Endodermal cell (in vitro differentiated cells): ENCODE data around the gene ELL. TPM values are rescaled to one million over a fixed set of nuclear protein-coding genes. Genes with fewer than 3 reads are reported as not detected.

Source experiments
- DNase-seq: peaks from one replicate; pipeline ENCODE4 v3.0.0-alpha.2; 2017
- H3K27ac ChIP-seq: 2 replicates; pipeline ENCODE4 v1.5.1; 2013; ENCODE audit warnings: mild to moderate bottlenecking, low read depth, low read length, moderate library complexity
- H3K27me3 ChIP-seq: 2 replicates; pipeline ENCODE4 v1.6.1; 2013; ENCODE audit warnings: mild to moderate bottlenecking, low read length, moderate library complexity; ENCODE audit not compliant: insufficient read depth, control insufficient read depth, poor library complexity, severe bottlenecking
- H3K36me3 ChIP-seq: 2 replicates; pipeline ENCODE4 v1.7.0; 2013; ENCODE audit warnings: mild to moderate bottlenecking, low read length, moderate library complexity; ENCODE audit not compliant: control insufficient read depth, insufficient read depth
- H3K4me1 ChIP-seq: one replicate; pipeline ENCODE4 v1.7.0; 2013; ENCODE audit warnings: low read length; ENCODE audit not compliant: control insufficient read depth, insufficient read depth
- H3K4me3 ChIP-seq: 2 replicates; pipeline ENCODE4 v1.5.1; 2013; ENCODE audit warnings: mild to moderate bottlenecking, low read length, moderate library complexity
- H3K9ac ChIP-seq: 2 replicates; pipeline ENCODE4 v1.6.1; 2013; ENCODE audit warnings: mild to moderate bottlenecking, low read length, moderate library complexity; ENCODE audit not compliant: poor library complexity, severe bottlenecking; ENCODE audit errors: extremely low read depth
- H3K9me3 ChIP-seq: 2 replicates; pipeline ENCODE4 v1.6.1; 2013; ENCODE audit warnings: mild to moderate bottlenecking, low read length, moderate library complexity; ENCODE audit not compliant: control insufficient read depth
- H3K27ac Mint-ChIP-seq: 2 replicates; pipeline ENCODE4 v1.8.0; 2020; ENCODE audit warnings: mixed read lengths
- H3K27me3 Mint-ChIP-seq: 2 replicates; pipeline ENCODE4 v1.8.0; 2021; ENCODE audit warnings: mild to moderate bottlenecking, mixed read lengths; ENCODE audit not compliant: insufficient read depth
- H3K36me3 Mint-ChIP-seq: 2 replicates; pipeline ENCODE4 v1.8.0; 2020; ENCODE audit warnings: low read depth, mixed read lengths
- H3K4me1 Mint-ChIP-seq: 2 replicates; pipeline ENCODE4 v1.8.0; 2020; ENCODE audit warnings: mixed read lengths
- H3K4me3 Mint-ChIP-seq: 2 replicates; pipeline ENCODE4 v1.8.0; 2020; ENCODE audit warnings: mild to moderate bottlenecking, moderate library complexity, mixed read lengths
- H3K9me3 Mint-ChIP-seq: 2 replicates; pipeline ENCODE4 v1.8.0; 2020; ENCODE audit warnings: mild to moderate bottlenecking, mixed read lengths
- WGBS, 2 experiments: methylation state at CpG; one replicate each; pipeline versions ENCODE4 v1.1.5 to v1.1.7; 2013; ENCODE audit warnings: missing lambda C conversion rate in 2 of 2, mixed read lengths in 1 of 2; ENCODE audit not compliant: insufficient coverage in 1 of 2, insufficient read length in 1 of 2; 5-methylcytosine and 5-hydroxymethylcytosine counted together
- total RNA-seq, 2 donors: library from RNA; stranded (reverse); fragmentation: NEBNext Ultra II Directional in 1 of 2; extraction: Animal tissue kit (Norgen Biotek cat#: 25700) in 1 of 2; gene quantifications; 2 replicates in 1 of 2; 3 replicates in 1 of 2; pipeline ENCODE4 v1.2.1, GENCODE V29; 2021
- TF ChIP-seq, protein P1 (sequence below): fragments of 200-600 bp; sonication (generic); conservative IDR thresholded peaks from 2 replicates; pipeline ENCODE4 v1.5.0; 2021; ENCODE audit warnings: antibody characterized with exemption, mild to moderate bottlenecking

The ELL gene
- total RNA-seq, 2 donors from 2014 or later, result 10.9 to 15.4 TPM

DNA sequence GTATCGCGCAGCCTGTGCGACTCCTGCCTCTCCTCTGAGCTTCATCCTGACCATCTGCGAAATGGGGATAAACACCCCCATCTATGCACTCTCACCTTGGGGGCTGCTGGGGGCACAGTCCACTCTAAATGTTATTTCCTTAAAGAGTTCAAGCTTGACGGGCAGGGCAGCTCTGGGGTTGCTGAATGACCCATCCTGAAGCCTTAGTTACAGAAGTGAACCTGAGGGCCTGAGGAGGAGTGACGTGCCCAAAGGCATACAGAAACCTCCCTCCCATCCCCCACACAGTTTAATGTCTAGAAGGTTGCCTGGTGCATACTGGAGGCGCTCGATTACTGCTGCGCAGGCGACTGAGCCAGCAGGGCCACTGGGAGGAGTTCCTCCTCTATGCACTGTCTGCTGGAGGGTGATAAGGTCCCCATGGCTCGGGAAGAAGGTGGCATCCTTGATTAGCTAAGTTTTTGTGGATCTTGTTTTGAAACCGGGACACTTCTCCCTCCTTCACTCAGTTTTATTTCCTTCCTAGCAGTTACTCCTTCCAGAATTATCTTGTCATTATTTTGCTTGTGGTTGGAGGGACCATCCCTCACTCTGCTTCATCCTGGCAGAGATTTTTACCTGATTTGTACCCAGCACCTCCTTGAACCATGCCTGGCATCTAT is 22.1 kb upstream of the ELL start:
- H3K9me3 ChIP-seq, result no peaks in the 10 kb centered on the region
- DNase-seq, result peak; percentile 84
- H3K4me1 Mint-ChIP-seq, result peaks cover 9% of the 10 kb centered on the region
- H3K27me3 Mint-ChIP-seq, result no peaks in the 10 kb centered on the region
- H3K27ac ChIP-seq, result no peak overlapping the region
- peak overlapping the region; percentile 77 for H3K4me3 Mint-ChIP-seq
- peaks cover 28% of the 10 kb centered on the region for H3K36me3 Mint-ChIP-seq
- H3K4me1 ChIP-seq, result no peaks in the 10 kb centered on the region
- H3K36me3 ChIP-seq, result peaks cover 29% of the 10 kb centered on the region
- H3K9ac ChIP-seq, result no peak overlapping the region
- peak overlapping the region; percentile 67 for H3K4me3 ChIP-seq
- WGBS, 2 experiments, result 0 to 11% methylated on average over 1 to 12 of the region's 12 CpGs
- H3K27me3 ChIP-seq, result no peaks in the 10 kb centered on the region
- TF ChIP-seq, protein P1, sequence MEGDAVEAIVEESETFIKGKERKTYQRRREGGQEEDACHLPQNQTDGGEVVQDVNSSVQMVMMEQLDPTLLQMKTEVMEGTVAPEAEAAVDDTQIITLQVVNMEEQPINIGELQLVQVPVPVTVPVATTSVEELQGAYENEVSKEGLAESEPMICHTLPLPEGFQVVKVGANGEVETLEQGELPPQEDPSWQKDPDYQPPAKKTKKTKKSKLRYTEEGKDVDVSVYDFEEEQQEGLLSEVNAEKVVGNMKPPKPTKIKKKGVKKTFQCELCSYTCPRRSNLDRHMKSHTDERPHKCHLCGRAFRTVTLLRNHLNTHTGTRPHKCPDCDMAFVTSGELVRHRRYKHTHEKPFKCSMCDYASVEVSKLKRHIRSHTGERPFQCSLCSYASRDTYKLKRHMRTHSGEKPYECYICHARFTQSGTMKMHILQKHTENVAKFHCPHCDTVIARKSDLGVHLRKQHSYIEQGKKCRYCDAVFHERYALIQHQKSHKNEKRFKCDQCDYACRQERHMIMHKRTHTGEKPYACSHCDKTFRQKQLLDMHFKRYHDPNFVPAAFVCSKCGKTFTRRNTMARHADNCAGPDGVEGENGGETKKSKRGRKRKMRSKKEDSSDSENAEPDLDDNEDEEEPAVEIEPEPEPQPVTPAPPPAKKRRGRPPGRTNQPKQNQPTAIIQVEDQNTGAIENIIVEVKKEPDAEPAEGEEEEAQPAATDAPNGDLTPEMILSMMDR, result no peak
- peak overlapping the region; percentile 90 for H3K27ac Mint-ChIP-seq
- H3K9me3 Mint-ChIP-seq, result no peaks in the 10 kb centered on the region

DNA sequence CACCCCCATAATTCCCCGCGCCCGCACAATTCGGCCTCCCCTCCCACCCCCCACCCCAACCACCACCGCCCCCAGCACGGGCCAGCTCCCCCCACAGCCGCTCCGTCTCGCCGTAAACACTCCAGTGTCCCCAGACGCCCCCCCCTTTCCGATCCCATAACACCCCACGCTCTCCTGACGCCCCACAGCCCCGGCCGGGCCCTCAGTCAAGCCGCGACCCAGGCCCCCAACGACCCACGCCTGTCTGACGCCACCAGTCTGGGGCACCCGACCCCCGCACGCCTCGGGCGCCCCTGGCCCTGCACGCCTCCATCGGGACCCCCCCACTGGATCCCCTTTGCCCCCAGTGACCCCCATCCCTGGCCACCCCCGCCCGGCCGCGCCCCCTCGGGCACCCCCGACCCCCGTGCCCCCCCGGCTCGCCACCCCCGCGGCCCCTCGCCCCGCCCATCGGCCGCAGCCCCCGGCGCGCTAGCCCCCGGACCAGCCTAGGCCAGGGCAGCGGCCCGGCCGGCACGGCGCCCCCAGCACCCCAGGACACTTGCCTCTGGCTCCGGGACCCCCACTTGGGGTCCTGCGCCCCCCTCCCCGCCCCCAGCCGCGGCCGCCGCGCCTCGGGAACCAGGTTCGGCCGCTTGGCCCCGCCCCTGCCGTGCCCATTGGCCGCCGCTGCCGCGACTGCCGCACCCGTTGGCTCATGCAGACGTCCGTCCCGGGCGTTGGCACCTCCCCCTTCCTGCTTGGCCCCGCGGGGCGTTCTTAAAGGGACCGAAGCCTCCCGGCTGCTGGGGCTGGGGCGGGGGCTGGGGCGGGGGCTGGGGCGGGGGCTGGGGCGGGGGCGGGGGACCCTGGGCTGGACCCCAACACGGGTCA is 21.3 kb upstream of the ELL start, which contains the start of gene FKBP8:
Gene FKBP8, minus strand, starts transcription at position 633 of the 873 bp plus-strand sequence. CDS start 1,603 bp downstream, outside the sequence.
- Mint-ChIP-seq H3K4me3 (peak within 1 kb of the TSS; percentile 77), H3K27me3 (no peaks in the 10 kb centered on the region), H3K4me1 (peaks cover 9% of the 10 kb centered on the region), H3K36me3 (peaks cover 31% of the 10 kb centered on the region), H3K9me3 (no peaks in the 10 kb centered on the region), H3K27ac (peak within 1 kb of the TSS; percentile 90)
- TF ChIP-seq, protein P1, result no peak
- Histone ChIP-seq H3K36me3 (peaks cover 29% of the 10 kb centered on the region), H3K4me3 (peak within 1 kb of the TSS; percentile 80), H3K9me3 (no peaks in the 10 kb centered on the region), H3K27me3 (no peaks in the 10 kb centered on the region), H3K4me1 (no peaks in the 10 kb centered on the region), H3K27ac (no peak within 1 kb of the TSS), H3K9ac (peak within 1 kb of the TSS; percentile 23)
- DNase-seq, result peak; percentile 96
- 0% methylated on average over 71 of the region's 86 CpGs; no CpG with 5 or more reads in 1 of the 2 experiments for WGBS, 2 experiments

DNA sequence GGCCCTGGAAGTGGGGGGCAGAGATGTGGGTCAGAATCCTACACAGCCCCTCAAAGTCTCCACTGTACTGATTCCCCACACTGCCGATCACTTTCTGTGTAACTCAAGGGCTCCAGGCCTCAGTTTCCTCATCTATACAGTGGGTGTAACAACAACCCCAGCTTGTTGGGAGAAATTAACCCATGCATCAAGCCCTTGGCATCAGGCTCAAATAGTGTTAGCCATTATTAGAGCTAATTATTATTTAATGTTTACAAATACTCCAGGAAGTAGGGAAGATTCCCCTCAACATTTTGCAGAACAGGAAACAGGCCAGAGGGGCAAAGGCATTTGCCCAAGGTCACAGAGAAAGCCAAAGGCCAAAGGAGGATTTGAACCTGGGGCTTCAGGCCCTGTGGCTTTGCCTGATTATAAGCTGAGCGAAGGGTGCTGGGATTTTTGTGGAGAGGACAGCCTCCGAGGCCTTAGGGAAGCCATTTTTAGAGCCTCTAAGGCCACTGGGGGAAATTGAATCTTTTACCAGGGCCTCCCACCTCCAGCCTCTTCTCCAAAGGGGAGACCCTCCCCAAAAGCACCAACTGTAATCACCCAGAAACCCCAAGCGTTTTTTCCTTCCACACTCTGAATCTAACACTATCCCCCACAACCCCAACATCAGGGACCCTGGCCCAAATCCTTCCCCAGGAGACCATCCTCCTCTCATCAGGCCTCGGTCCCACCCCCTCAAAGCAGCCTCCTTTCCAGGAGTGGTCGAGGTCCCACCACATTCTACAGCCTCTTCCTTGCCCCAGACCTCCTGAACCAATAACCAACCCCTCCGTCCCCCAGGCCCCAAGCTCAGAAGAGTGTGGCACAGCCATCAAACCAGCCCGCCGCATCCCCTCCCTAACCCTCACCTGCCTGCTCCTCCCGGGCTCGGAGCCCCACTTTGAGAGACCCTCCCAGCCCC is 20.4 kb upstream of the ELL start:
- Histone ChIP-seq H3K4me3 (peak overlapping the region; percentile 80), H3K9ac (peak overlapping the region; percentile 23), H3K36me3 (peaks cover 35% of the 10 kb centered on the region), H3K4me1 (no peaks in the 10 kb centered on the region), H3K27me3 (no peaks in the 10 kb centered on the region), H3K27ac (no peak overlapping the region), H3K9me3 (no peaks in the 10 kb centered on the region)
- peaks cover 40% of the 10 kb centered on the region for H3K36me3 Mint-ChIP-seq
- DNase-seq, result peak; percentile 69
- H3K9me3 Mint-ChIP-seq, result no peaks in the 10 kb centered on the region
- H3K27me3 Mint-ChIP-seq, result no peaks in the 10 kb centered on the region
- WGBS, 2 experiments, result 43 to 73% methylated on average over 3 to 8 of the region's 11 CpGs
- H3K4me3 Mint-ChIP-seq, result peak overlapping the region; percentile 77
- TF ChIP-seq, protein P1, result no peak
- H3K4me1 Mint-ChIP-seq, result peaks cover 9% of the 10 kb centered on the region
- H3K27ac Mint-ChIP-seq, result peak overlapping the region; percentile 87
